HG03039 (cell line): ENCODE measurements around the gene CPT1B.
A peak's percentile ranks its signal among the peaks of the same experiment; 100 is the strongest.
"Not testable (repeated sequence)": the region's sequence is repeated elsewhere in the genome, so short reads cannot be mapped to it uniquely, and the experiment has no call there.

Experiments
- ATAC-seq: cut with Tn5 transposase; IDR thresholded peaks from one replicate; pipeline ENCODE4 v1.9.1; 2021; ENCODE audit warnings: mild to moderate bottlenecking, moderate library complexity; ENCODE audit not compliant: unreplicated experiment

CPT1B gene

GRCh38 chr22:50529897-50530579 is 48.2 kb downstream of the CPT1B start, which contains the start of gene TYMP:
TYMP (minus strand) TSS chr22:50530012; CDS start chr22:50529709, 303 bp downstream.
- peak; percentile 19 for ATAC-seq

GRCh38 chr22:50529416-50529896 is 48.8 kb downstream of the CPT1B start:
- ATAC-seq = no peak

DNA sequence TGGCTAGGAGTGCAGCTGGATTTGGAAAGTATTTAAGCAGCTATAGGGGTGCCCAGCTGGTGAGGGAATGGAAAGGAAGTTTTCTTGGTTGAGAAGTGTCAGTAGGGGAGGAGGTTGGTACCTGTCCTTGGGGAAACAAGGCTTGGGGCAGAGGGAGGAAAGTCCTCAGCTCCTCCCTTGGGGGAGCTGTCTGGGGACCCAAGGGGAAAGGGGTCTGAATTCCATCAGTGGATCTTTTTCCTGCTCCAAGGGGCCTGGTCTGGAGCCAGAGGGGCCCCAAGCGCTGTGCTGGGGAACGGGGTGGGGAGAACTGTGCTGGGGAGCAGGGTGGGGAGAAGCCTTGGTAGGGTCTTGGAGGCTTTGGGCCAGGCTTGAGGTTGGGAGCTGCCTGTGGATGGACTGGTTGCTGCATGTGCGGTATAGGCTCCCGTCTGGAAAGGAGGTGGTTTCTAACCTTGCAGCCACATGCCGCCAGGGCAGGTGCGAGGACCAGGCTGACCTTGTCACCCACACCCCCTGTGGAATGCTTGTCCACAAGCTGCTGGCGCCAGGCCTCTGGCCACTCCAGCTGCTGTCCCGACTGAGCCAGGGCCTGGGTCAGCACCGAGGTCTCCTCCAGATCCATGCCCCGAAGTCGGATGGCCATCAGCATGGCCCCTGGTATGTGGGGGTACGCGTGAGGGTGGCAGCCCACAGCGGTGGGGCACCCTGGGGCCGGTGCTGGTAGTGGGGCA is 49.4 kb downstream of the CPT1B start:
- no peak for ATAC-seq

- ATAC-seq = no peak
These were observed 50.1 kb downstream of the CPT1B start for GRCh38 chr22:50527921-50528681.

- ATAC-seq = no peak
These were observed 51.1 kb downstream of the CPT1B start for GRCh38 chr22:50526834-50527801.

DNA sequence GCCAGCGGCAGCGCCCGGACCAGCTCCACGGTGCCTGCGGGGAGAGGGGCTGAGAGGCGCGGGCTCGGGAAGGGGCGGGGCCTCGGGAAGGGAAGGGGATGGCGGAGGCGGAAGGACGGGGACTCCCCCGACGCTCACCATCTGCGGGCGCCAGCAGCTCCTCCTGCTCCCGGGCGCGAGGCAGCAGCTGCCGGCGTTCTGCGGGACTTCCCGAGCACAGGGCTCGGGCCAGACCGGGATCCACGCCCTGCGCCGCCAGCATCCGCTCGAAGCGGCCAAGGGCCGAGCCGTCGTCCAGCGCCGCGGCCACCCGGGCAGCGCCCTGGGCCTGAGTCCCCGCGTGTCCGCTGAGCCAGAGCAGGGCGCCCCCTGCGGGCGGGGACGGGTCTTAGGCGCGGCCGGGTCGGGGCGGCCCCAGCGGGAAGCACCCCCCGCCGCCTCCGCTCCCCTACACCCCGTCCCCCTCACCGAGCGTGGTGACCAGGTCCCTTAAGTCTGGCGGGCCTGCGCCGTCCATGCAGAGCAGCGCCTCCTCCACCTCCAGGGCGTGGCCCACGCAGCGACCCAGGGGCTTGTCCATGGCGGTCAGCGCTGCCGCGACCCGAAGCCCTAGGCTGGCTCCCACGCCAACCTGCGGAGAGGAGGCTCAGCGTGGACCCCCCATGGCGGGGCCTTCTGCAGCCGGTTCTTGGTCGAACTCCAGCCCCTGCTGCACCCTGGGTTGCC is 52.0 kb downstream of the CPT1B start:
- ATAC-seq = peak; percentile 24

DNA sequence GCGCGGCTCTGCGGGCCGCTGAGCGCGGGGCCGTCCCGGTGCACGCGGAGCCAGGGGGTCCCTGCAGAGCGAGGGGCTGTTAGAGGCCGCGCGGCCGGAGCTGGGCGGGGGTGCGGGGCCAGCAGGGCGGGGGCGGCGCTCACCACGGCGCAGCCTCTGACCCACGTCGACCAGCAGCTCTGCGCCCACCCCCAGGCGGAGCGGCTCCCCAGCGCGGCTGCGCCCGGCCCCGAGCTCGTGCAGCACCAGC is 52.4 kb downstream of the CPT1B start:
- peak; percentile 18 for ATAC-seq

DNA sequence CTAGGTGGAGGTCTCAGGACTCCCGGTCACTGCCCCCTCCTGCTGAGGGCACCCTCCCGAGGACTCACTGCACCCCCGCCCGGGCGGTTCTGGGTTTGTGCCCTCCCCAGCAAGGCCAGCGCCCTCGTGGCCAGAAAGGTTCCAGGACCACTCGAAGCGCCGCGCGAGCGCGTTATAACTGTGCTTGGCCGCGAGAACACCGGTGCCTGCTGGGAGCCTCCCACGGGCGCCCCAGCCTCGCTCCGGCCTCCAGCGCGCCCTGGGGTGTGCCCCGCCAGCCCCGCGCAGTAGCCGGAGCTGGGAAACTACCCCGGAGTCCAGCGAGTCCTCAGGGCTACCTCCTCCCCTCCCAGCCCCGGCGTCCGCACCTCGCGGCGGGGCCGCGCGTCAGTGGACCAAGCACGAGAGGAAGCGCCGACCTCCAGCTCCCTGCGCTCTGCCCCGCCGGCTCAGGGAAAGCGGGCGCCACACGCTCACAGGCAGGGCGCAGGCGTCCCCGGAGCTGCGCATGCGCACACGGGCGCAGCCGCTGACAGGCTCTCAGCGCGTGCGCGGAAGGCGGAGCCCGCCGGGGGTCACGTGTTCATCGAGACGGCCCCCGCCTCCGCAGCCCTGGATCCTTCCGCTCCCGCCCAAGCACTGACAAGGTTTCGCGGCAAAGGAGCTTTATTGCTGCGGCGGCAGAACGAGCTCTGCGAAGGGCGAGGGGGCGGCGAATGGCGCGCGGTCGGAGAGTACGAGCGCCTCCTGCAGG is 52.9 kb downstream of the CPT1B start, which contains the start of gene SCO2:
TSS of gene SCO2 (minus strand) at position 495 of the 754 bp plus-strand sequence. CDS start 1,187 bp downstream, outside the sequence.
- peak; percentile 38 for ATAC-seq

GRCh38 chr22:50524676-50525103 is 53.5 kb downstream of the CPT1B start:
- ATAC-seq = no peak

- no peak for ATAC-seq
These were observed 54.2 kb downstream of the CPT1B start for GRCh38 chr22:50523806-50524675.

GRCh38 chr22:50523458-50523805 is 54.8 kb downstream of the CPT1B start:
- ATAC-seq = no peak

GRCh38 chr22:50522806-50523438 is 55.3 kb downstream of the CPT1B start:
- ATAC-seq = no peak

DNA sequence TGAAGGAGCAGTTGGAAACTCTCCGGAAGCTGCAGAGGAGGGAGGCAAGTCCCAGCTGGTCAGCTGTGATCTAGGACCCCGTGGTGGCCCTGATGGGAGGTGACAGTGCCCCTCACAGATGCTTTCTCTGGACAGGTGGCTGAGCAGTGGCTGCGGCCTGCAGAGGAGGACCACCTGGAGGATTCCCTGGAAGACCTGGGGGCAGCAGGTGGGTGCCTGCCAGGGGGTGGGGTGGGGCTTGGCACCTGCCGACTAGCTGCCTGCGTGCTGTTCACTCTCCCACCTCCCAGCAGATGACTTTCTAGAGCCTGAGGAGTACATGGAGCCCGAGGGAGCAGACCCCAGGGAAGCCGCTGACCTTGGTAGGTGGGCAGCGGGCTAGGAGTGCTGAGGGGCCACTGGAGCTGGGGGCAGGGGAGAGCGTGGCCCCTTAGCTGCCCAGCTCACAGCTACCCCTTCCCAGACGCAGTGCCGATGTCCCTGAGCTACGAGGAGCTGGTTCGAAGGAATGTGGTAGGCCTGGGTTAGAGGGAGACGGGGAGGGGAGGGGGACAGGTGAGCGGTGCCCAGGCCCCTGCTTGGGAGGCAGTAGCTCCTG is 55.9 kb downstream of the CPT1B start:
- no peak for ATAC-seq

GRCh38 chr22:50521710-50522109 is 56.5 kb downstream of the CPT1B start:
- no peak for ATAC-seq

DNA sequence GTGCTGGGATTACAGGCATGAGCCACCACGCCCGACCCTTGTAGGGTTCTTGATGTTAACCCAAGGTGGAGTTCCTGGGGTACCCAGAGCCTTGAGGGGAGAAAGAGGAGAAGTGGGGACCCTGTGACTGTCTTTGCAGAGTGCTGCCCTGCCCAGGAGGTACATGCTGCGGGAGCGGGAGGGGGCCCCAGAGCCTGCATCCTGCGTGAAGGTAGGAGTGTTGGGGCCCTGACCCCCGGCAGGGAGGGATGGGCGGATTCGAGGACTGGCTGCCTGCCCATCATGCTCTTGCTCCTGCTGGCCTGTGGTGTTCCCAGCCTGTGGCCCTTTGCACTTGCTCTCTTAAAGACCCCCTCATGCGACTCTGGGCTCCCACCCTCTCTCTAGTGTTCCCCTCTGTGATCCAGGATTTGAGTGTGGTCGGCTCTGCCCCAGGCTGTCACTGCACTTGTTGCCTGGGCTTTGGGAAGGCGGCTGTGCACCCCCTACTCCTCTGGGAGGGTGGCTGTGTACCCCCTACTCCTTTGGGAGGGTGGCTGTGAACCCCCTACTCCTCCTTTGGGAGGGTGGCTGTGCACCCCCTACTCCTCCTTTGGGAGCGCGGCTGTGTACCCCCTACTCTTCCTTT is 57.3 kb downstream of the CPT1B start:
- no peak for ATAC-seq

GRCh38 chr22:50520184-50520583 is 58.0 kb downstream of the CPT1B start:
- not testable (repeated sequence) for ATAC-seq

DNA sequence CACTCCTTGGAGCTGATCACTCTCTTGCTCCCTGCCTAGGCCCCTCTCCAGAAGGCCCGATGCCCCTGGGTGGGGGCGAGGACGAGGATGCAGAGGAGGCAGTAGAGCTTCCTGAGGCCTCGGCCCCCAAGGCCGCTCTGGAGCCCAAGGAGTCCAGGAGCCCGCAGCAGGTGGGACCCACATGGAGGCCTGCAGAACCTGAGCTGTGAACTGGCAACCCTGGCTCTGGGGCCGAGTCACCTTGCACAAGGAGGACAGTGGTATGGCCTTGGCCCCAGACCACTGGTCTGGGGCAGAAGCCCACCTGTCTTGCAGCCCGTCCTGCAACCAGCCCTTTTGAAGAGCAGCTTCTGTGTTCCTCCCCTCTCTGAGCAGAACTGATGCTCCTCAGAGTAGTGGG is 59.1 kb downstream of the CPT1B start:
- ATAC-seq = no peak
